NCI-H128 (cell line): ENCODE data around the gene CACNA2D2.
"Not testable (repeated sequence)": the region's sequence is repeated elsewhere in the genome, so short reads cannot be mapped to it uniquely, and the experiment has no call there.

Experiments
- DNase-seq: peaks from one replicate; lab custom pipeline; 2025; ENCODE audit not compliant: unreplicated experiment; lab: John Stamatoyannopoulos, UW

The CACNA2D2 gene

GRCh38 chr3:50530001-50530970, 26.9 kb upstream of the CACNA2D2 start:
- no peak for DNase-seq

- no peak for DNase-seq
These were observed 22.6 kb upstream of the CACNA2D2 start for GRCh38 chr3:50525987-50526386.

GRCh38 chr3:50525191-50525910, 21.9 kb upstream of the CACNA2D2 start:
- DNase-seq = no peak

- no peak for DNase-seq
These were observed 21.3 kb upstream of the CACNA2D2 start for GRCh38 chr3:50524746-50525145.

- no peak for DNase-seq
These were observed 19.9 kb upstream of the CACNA2D2 start for GRCh38 chr3:50523279-50523811.

- no peak for DNase-seq
These were observed 18.1 kb upstream of the CACNA2D2 start for GRCh38 chr3:50521572-50521971.

GRCh38 chr3:50520849-50521248, 17.4 kb upstream of the CACNA2D2 start:
- DNase-seq = no peak

GRCh38 chr3:50519471-50520089, 16.1 kb upstream of the CACNA2D2 start:
- DNase-seq = peak; percentile 39

GRCh38 chr3:50518436-50518835, 15.0 kb upstream of the CACNA2D2 start:
- DNase-seq = no peak

- DNase-seq = no peak
These were observed 14.3 kb upstream of the CACNA2D2 start for GRCh38 chr3:50517721-50518206.

GRCh38 chr3:50516440-50516871, 13.0 kb upstream of the CACNA2D2 start:
- DNase-seq = no peak

- DNase-seq = no peak
These were observed 12.4 kb upstream of the CACNA2D2 start for GRCh38 chr3:50515565-50516439.

GRCh38 chr3:50512908-50513307, 9.5 kb upstream of the CACNA2D2 start:
- DNase-seq = not testable (repeated sequence)

- no peak for DNase-seq
These were observed 8.7 kb upstream of the CACNA2D2 start for GRCh38 chr3:50512131-50512530.

- no peak for DNase-seq
These were observed 6.9 kb upstream of the CACNA2D2 start for GRCh38 chr3:50510325-50510724.

GRCh38 chr3:50509715-50510114, 6.3 kb upstream of the CACNA2D2 start:
- no peak for DNase-seq

- DNase-seq = no peak
These were observed 5.4 kb upstream of the CACNA2D2 start for GRCh38 chr3:50508821-50509220.

- DNase-seq = no peak
These were observed 2.7 kb upstream of the CACNA2D2 start for GRCh38 chr3:50506169-50506568.

- DNase-seq = no peak
These were observed 1.2 kb upstream of the CACNA2D2 start for GRCh38 chr3:50504681-50505080.
